Stimulated activated CD4-positive, alpha-beta T cell treated with anti-CD3 and anti-CD28 coated beads, Interleukin-4, amount 100 ng/mL, for 48 hours (primary cell): Measurements from ENCODE around the gene PRODH.
A peak's percentile ranks its signal among the peaks of the same experiment; 100 is the strongest.
"Not testable (repeated sequence)": the region's sequence is repeated elsewhere in the genome, so short reads cannot be mapped to it uniquely, and the experiment has no call there.

Experiments
- DNase-seq, 2 donors: peaks; one replicate each; pipeline ENCODE4 v3.0.0-alpha.2; 2020; ENCODE audit warnings: low read depth in 2 of 2

The PRODH gene

GRCh38 chr22:18968011-18968749 is 32.1 kb upstream of the PRODH start:
- DNase-seq: peak in 1 of 2 donors; percentile 7

GRCh38 chr22:18967391-18968010 is 31.4 kb upstream of the PRODH start:
- DNase-seq: not testable (repeated sequence)

GRCh38 chr22:18966748-18967147 is 30.7 kb upstream of the PRODH start:
- no peak for DNase-seq

GRCh38 chr22:18965526-18966421 is 29.7 kb upstream of the PRODH start:
- DNase-seq: no peak

- DNase-seq: not testable (repeated sequence)
Observed at GRCh38 chr22:18964501-18965265, 28.6 kb upstream of the PRODH start.

- DNase-seq: not testable (repeated sequence)
Observed at GRCh38 chr22:18964051-18964450, 28.0 kb upstream of the PRODH start.

GRCh38 chr22:18962308-18962635 is 26.2 kb upstream of the PRODH start:
- DNase-seq: no peak

- DNase-seq: not testable (repeated sequence)
Observed at GRCh38 chr22:18961632-18962307, 25.7 kb upstream of the PRODH start.

- DNase-seq: not testable (repeated sequence)
Observed at GRCh38 chr22:18961201-18961600, 25.1 kb upstream of the PRODH start.

GRCh38 chr22:18960166-18960820 is 24.2 kb upstream of the PRODH start:
- DNase-seq: not testable (repeated sequence)

- DNase-seq: not testable (repeated sequence)
Observed at GRCh38 chr22:18959741-18960140, 23.6 kb upstream of the PRODH start.

GRCh38 chr22:18959266-18959665 is 23.2 kb upstream of the PRODH start:
- DNase-seq: not testable (repeated sequence)

- not testable (repeated sequence) for DNase-seq
Observed at GRCh38 chr22:18958738-18959137, 22.6 kb upstream of the PRODH start.

GRCh38 chr22:18958321-18958705 is 22.2 kb upstream of the PRODH start:
- not testable (repeated sequence) for DNase-seq

GRCh38 chr22:18957621-18958320 is 21.7 kb upstream of the PRODH start:
- DNase-seq: not testable (repeated sequence)

GRCh38 chr22:18956956-18957355 is 20.9 kb upstream of the PRODH start:
- not testable (repeated sequence) for DNase-seq

GRCh38 chr22:18956121-18956895 is 20.2 kb upstream of the PRODH start:
- DNase-seq: not testable (repeated sequence)

- DNase-seq: no peak
Observed at GRCh38 chr22:18955696-18956095, 19.6 kb upstream of the PRODH start.

- DNase-seq: no peak
Observed at GRCh38 chr22:18954990-18955571, 19.0 kb upstream of the PRODH start.
